Heart right ventricle (tissue), 16 donors: ENCODE measurements around the gene COPE. TPM values are rescaled to one million over a fixed set of nuclear protein-coding genes. Genes with fewer than 3 reads are reported as not detected.
"Not testable (repeated sequence)": the region's sequence is repeated elsewhere in the genome, so short reads cannot be mapped to it uniquely, and the experiment has no call there.

Experiments used
- ATAC-seq, 8 donors: fragments of 200-7000 bp; cut with Tn5 transposase; one replicate each; pipeline ENCODE4 v1.9.1; 2020; ENCODE audit warnings: mild to moderate bottlenecking in 8 of 8, moderate library complexity in 8 of 8, moderate number of reproducible peaks in 1 of 8
- DNase-seq, 2 donors: peaks; one replicate each; pipeline ENCODE4 v3.0.0-alpha.2; 2020
- H3K27ac ChIP-seq, 10 donors: fragments of 200-600 bp; sonication (generic) in 2 of 10; one replicate each; pipeline versions ENCODE4 v1.5.0 to v1.8.0; 2020 to 2022; ENCODE audit warnings: mild to moderate bottlenecking in 3 of 10
- H3K27me3 ChIP-seq, 7 donors: fragments of 200-600 bp; one replicate each; pipeline ENCODE4 v1.8.0; 2021 to 2022; ENCODE audit warnings: mild to moderate bottlenecking in 2 of 7
- H3K36me3 ChIP-seq, 9 donors: fragments of 200-600 bp; sonication (generic) in 1 of 9; one replicate each; pipeline versions ENCODE4 v1.5.0 to v1.8.0; 2020 to 2022; ENCODE audit warnings: mild to moderate bottlenecking in 2 of 9
- H3K4me1 ChIP-seq, 9 donors: fragments of 200-600 bp; sonication (generic) in 1 of 9; one replicate each; pipeline versions ENCODE4 v1.5.0 to v1.8.0; 2020 to 2022; ENCODE audit warnings: mild to moderate bottlenecking in 4 of 9
- H3K4me3 ChIP-seq, 10 donors: fragments of 200-600 bp; sonication (generic) in 2 of 10; one replicate each; pipeline versions ENCODE4 v1.5.0 to v1.8.0; 2020 to 2022; ENCODE audit warnings: mild to moderate bottlenecking in 7 of 10, moderate library complexity in 2 of 10
- H3K9me3 ChIP-seq, 11 donors: fragments of 200-600 bp in 10 of 11; sonication (generic) in 2 of 11; one replicate each; pipeline versions ENCODE4 v1.5.0 to v1.8.0; 2013 to 2022; ENCODE audit warnings: mild to moderate bottlenecking in 2 of 11, control low read depth in 1 of 11, moderate library complexity in 1 of 11
- CTCF ChIP-seq, 9 donors: fragments of 200-600 bp; sonication (generic) in 2 of 9; IDR thresholded peaks; one replicate each; pipeline versions ENCODE4 v1.5.0 to v1.8.0; 2021 to 2022; ENCODE audit warnings: antibody characterized with exemption in 9 of 9, mild to moderate bottlenecking in 5 of 9, moderate library complexity in 1 of 9
- WGBS, 2 donors: extraction: QIAGEN DNeasy Blood & Tissue Kit; methylation state at CpG; one replicate each; pipeline ENCODE4 v1.1.7; 2013; ENCODE audit warnings: inconsistent platforms in 1 of 2; 5-methylcytosine and 5-hydroxymethylcytosine counted together
- intact Hi-C, 10 donors: fragments of 100-400 bp; cut with DNase I; formaldehyde crosslinking; loops; one replicate each; pipeline versions ENCODE4 v1.11.1 to v1.14.2; 2022
- polyA plus RNA-seq, 2 donors: library from polyadenylated mRNA; stranded (reverse); fragments of 200-250 nt; gene quantifications; one replicate each; pipeline ENCODE4 v1.2.3, GENCODE V29; 2013
- total RNA-seq, 10 donors: library from RNA; stranded (reverse); fragmentation: NEBNext Ultra II Directional in 3 of 10; extraction: Animal tissue kit (Norgen Biotek cat#: 25700) in 3 of 10; gene quantifications; one replicate each; pipeline versions ENCODE4 v1.2.1 to v1.2.4, GENCODE V29; 2021 to 2023
- donor health status: Arrhythmogenic right ventricular cardiomyopathy.
- donor health status: ischemic (EF 13 %, LVEDD 7.1; RV severe dilation, severe dysfunction).
- donor health status: healthy with polysubstance abuse.
- donor health status: DM: no; HTN: yes; CAD: no.
- donor health status: DM: no; HTN: no; CAD: no.
- donor health status: ischemic (EF 25% LVEDD 6.9; RV normal size, moderate dysfunction).
- donor health status: ischemic (EF 25% LVEDD 5.7; RV mildly dilated, moderate dysfunction).
- donor health status: healthy.
- donor health status: DM: yes; HTN: yes; CAD: no.
- donor health status: Ischemic cardiomyopathy.
- donor health status: ischemic (EF 35%, LVEDD 5.7; RV mildly dilated, moderate dysfunction).
- donor health status: nonischemic (EF 11% LVEDD 7.7; RV severe dilation, severe dysfunction).
- donor health status: DM: yes; HTN: yes; CAD: no.
- donor health status: PGD.
- donor health status: ischemic (EF 29% LVEDD 5.4; RV normal size, mild dysfunction).
- donor health status: nonischemic (EF 23%, LVEDD 6.1; RV moderate dilation, normal function).

The COPE gene
- total and polyA plus RNA-seq, 12 donors: 102 to 302 (median 118) TPM

- peaks cover 0 to 67% (median 35%) of the 10 kb centered on the region in 9 donors for H3K36me3 ChIP-seq
- intact Hi-C loops: no loop called here
Observed at GRCh38 chr19:18922228-18922985, 3.2 kb upstream of the COPE start.

GRCh38 chr19:18921593-18921992 lies 2.4 kb upstream of the COPE start:
- no peaks in the 10 kb centered on the region for H3K27me3 ChIP-seq

More at GRCh38 chr19:18922228-18922985, 3.2 kb upstream of the COPE start:
- ATAC-seq (no peak), DNase-seq (no peak)
- Histone ChIP-seq H3K27me3 (no peaks in the 10 kb centered on the region), H3K4me1 (peaks cover 11 to 29% (median 26%) of the 10 kb centered on the region in 9 donors), H3K27ac (no peak overlapping the region), H3K9me3 (no peaks in the 10 kb centered on the region), H3K4me3 (no peak overlapping the region)
- no peak for TF ChIP-seq CTCF (IDR thresholded peaks at IDR 0.05)
- 84 to 89% methylated on average over 29 of the region's 29 CpGs for WGBS, 2 donors

GRCh38 chr19:18920400-18920799 lies 1.2 kb upstream of the COPE start:
- peaks cover 11 to 37% (median 31%) of the 10 kb centered on the region in 9 donors for H3K4me1 ChIP-seq
- intact Hi-C loops: no loop called here
- ATAC-seq: no peak
- H3K9me3 ChIP-seq: no peaks in the 10 kb centered on the region
- H3K36me3 ChIP-seq: peaks cover 0 to 63% (median 27%) of the 10 kb centered on the region in 9 donors
- H3K27me3 ChIP-seq: no peaks in the 10 kb centered on the region
- TF ChIP-seq CTCF (IDR thresholded peaks at IDR 0.05): no peak
- no peak for DNase-seq
- WGBS, 2 donors: 55 to 60% methylated on average over 9 of the region's 9 CpGs
- H3K4me3 ChIP-seq: peak overlapping the region; percentile 65 to 98 (median 88)
- H3K27ac ChIP-seq: peak overlapping the region in 3 of 10 donors; percentile 78 to 91 (median 81)

More at GRCh38 chr19:18921593-18921992, 2.4 kb upstream of the COPE start:
- TF ChIP-seq CTCF (IDR thresholded peaks at IDR 0.05): no peak
- Histone ChIP-seq H3K36me3 (peaks cover 0 to 63% (median 35%) of the 10 kb centered on the region in 9 donors), H3K9me3 (no peaks in the 10 kb centered on the region), H3K4me3 (no peak overlapping the region), H3K4me1 (peaks cover 11 to 33% (median 30%) of the 10 kb centered on the region in 9 donors), H3K27ac (no peak overlapping the region)
- no peak for ATAC-seq
- DNase-seq: no peak
- intact Hi-C loops: no loop called here
- 96% methylated on average over 17 of the region's 17 CpGs for WGBS, 2 donors

GRCh38 chr19:18919900-18920214 lies 670 bp upstream of the COPE start:
- WGBS, 2 donors: 1% methylated on average over 15 of the region's 15 CpGs
- H3K27me3 ChIP-seq: no peaks in the 10 kb centered on the region
- TF ChIP-seq CTCF (IDR thresholded peaks at IDR 0.05): no peak
- H3K36me3 ChIP-seq: peaks cover 0 to 63% (median 27%) of the 10 kb centered on the region in 9 donors
- H3K27ac ChIP-seq: peak overlapping the region in 9 of 10 donors; percentile 55 to 91 (median 78)
- ATAC-seq (peak in 1 of 8 donors; percentile 24), DNase-seq (no peak)
- H3K9me3 ChIP-seq: no peaks in the 10 kb centered on the region
- peaks cover 11 to 40% (median 31%) of the 10 kb centered on the region in 9 donors for H3K4me1 ChIP-seq
- H3K4me3 ChIP-seq: peak overlapping the region; percentile 65 to 98 (median 88)
- intact Hi-C loops: loop anchor here in 2 of 10 donors (1.0 to 10.0 kb wide), 3 partner anchors 20 to 455 kb away; partner anchors contain the start of gene HOMER3 (in 1 of the 2)

- 86% methylated on average over 9 of the region's 9 CpGs for WGBS, 2 donors
- Histone ChIP-seq H3K36me3 (peaks cover 0 to 63% (median 12%) of the 10 kb centered on the region in 9 donors), H3K4me3 (peak overlapping the region in 4 of 10 donors; percentile 89 to 98 (median 94)), H3K4me1 (peaks cover 11 to 44% (median 31%) of the 10 kb centered on the region in 9 donors)
- not testable (repeated sequence) for DNase-seq, ATAC-seq, H3K27me3 ChIP-seq, H3K9me3 ChIP-seq, H3K27ac ChIP-seq
- intact Hi-C loops: loop anchor here in 1 of 10 donors (10.0 kb wide), 1 partner anchor 453 kb away; no protein-coding TSS in a partner anchor
Observed at GRCh38 chr19:18917593-18917992, 1.6 kb downstream of the COPE start.
